ENCODE results near the gene TMPRSS3.

DNA sequence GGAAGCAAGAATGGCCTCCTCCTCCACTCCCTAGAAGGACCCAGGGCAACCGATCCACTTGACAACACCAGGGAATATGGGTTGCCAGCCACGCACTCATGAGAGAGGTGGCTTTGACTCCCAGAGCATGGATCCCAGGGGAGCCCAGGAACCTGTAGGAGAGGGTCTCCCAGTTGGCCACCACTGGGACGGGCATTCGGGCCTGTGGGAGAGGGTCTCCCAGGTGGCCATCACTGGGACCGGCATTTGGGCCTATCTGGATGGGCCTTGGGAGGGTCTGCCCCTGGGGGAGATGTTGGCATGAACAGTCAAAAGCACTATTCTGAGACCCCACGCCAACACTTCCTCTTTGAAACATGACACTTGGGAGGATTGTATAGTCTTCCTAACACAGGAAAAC, 30.1 kb downstream of the TMPRSS3 start:
- TF ChIP-seq CTCF (IDR thresholded peaks at IDR 0.05) (no peak), POLR2A (IDR thresholded peaks at IDR 0.05) (no peak)

Measured in heart left ventricle (tissue), 13 donors.